GM21515 (cell line): ENCODE results near the gene SLC37A2.

Source experiments
- ATAC-seq: cut with Tn5 transposase; IDR thresholded peaks from one replicate; pipeline ENCODE4 v1.9.1; 2021; ENCODE audit not compliant: unreplicated experiment

The SLC37A2 gene

DNA sequence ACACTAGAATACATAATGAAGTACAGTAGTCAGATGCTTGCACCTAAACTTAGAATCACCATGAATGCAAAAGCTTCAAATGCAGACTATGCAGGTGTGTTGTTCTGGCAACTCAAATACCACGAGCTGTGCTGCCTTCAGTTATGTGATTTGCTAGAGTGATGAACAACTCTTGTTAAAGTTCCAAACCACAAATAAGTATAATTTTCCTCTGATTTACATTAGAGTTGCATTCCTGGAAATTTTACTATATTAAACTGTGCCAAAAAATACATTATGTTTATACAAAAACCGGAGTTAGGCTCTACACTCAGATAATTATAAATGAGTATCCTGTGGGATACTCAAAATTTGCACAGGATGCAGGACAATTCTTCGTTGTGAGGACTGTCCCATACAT, 45.4 kb downstream of the SLC37A2 start:
- no peak for ATAC-seq

DNA sequence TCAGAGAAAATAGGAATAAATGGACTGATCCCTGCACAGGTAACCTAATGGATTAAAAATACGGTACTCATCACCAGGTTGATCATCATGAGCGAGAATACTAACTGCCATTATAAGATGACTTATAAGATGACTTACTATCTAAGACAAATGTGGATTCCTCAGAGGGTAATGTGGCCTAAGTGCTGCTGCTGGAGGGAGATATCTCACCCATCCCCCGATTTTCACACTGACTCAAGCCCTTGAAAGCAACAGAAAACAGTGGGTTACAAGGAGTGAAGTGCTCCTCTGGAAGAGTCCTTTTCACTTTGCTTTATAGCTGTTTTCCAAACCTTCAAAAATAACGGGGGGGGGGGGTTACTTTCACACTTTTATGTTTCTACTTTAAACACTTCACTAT, 47.4 kb downstream of the SLC37A2 start:
- ATAC-seq, result no peak

DNA sequence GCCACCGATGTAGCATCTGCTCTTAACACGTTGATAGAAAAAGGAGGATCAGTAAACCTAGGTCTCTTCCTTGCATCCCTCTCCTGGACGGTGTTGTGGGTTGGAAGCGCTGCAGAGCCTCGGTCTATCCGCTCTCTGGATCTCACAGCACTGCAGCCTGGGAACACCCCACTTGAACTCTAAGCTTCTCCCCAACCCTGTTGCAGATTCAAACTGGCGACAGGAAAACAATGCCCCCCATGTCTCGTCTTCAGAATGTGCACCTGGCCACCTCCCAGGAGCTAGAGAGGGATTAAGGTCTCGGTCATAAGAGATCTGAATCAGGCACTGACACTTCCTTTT, 47.9 kb downstream of the SLC37A2 start:
- no peak for ATAC-seq

DNA sequence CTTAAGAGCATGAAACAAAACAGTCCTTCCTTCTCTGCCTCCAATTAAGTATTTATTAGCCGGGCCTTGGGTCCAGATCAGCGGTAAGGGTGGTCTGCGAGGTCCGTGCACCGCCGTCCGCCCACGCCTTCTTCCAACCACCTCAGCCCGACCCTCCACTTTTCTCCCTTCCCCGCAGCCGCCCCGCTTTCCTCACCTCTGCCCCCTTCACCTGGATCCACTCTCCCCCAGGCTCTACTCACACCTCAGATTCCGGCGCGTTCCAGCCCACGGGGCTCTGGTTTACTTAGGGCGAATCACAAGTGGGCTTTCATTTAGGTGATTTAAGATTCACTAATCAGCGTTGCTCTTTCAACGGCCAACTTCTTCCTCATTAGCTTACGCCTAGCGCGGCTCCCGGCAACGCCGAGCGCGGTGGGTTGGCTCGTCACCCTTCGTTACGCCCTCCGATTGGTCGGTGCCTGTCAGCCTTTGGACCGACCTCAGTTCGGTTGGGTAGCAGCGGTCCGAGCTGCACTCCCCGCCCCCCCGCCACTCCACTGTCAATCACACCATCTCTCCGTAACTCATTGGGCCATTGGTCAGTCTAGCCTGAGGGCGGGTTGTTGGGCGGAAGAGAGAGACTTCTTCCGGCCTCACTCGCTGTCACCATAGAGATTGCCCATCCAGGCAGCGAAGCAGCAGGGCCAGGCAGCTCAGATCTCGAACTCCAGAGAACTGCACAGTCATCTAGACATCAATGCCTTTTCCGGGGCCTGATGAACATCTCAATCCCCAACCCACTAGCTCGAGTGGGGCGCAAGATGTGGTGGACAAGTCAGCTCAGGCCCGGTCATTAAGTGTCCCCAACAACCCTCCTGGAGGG, 48.5 kb downstream of the SLC37A2 start, which contains the start of gene TMEM218:
TMEM218 (minus strand) TSS at position 284 of the 865 bp plus-strand sequence. CDS start 9,385 bp downstream, outside the sequence.
- ATAC-seq, result peak; percentile 99

DNA sequence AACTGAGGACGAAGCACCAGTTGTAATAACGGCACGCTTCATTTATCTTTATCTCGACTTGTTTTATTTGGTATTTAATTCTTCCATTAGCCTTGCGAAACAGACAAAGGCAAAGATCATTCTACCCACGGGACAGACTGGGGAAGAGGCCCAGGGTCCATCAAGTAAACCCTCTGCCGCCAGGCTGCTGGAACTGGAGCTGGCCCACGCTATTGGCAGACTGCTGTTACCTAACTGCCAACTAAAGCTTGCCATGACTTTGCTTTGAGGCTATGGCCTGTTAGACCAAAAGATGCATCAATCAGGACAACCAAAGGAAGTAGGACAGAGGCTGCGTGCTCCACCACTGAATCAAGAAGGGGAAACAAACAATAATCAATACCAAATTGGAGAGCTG, 49.1 kb downstream of the SLC37A2 start:
- ATAC-seq, result no peak

DNA sequence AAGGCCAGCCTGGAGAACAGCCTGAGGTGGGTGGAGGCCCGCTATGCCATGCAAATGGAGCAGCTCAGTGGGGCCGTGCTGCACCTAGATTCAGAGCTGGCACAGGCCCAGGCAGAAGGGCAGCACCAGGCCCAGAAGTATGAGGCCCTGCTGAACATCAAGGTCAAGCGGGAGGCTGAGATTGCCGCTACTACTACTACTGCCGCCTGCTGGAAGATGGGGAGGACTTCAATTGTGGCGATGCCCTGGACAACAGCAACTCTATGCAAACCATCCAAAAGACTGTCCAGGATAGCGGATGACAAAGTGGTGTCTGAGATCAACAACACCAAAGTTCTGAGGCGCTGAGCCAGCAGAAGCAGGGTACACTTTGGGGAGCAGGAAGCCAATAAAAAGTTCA, 51.4 kb downstream of the SLC37A2 start:
- ATAC-seq, result no peak

DNA sequence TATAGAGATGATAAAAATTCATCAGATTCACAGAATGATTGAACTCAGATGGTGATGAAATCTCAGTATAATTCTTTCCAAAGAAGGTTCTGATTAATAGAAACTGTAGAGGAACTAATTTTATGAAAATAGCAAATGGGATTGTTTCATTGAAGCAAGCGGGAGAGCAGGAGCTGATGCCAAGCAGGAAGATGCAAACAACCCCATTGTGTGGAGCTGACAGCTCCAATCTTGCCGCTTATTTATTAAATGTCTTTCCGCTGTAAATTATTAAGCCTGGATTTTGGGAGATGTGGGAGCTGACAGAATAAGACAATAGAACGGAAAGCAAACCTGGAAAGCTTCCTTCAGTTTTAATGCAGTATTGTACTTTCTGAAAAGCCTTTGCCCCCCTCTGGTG, 54.3 kb downstream of the SLC37A2 start:
- no peak for ATAC-seq

DNA sequence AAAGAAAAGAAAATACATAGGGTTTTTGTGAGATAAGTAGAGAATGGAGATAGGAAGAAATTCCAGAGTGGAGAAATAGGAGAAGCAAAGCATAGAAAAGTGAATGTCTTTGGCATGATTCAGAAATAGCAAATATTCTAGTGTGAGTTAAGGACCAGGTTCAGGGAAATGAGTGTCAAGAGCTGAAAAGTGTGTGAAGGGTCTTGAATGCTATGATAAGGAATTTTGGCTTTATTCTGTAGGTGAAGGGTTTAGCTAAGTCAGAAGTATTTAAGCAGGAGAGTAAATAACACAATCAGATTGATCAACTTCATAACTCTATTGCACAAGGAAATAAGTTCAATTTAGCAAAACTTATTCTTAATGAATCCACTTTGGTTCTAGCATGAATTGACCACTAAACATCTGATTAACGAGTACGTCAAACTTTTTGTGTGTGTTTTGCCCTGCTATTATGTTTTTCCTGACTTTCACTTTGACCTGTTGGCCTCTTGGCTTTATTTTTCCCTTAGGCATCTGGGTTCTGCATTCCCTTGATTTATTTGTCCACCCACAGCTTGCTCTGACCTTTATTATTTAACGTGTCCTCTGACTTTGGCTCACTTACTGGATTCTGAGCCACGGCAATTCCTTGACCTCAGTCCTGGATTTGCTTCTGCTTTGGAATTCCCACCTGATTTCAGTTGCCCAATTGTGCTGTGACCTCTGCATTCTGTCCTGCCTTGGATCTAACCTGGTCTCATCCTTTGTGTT, 60.3 kb downstream of the SLC37A2 start:
- no peak for ATAC-seq

DNA sequence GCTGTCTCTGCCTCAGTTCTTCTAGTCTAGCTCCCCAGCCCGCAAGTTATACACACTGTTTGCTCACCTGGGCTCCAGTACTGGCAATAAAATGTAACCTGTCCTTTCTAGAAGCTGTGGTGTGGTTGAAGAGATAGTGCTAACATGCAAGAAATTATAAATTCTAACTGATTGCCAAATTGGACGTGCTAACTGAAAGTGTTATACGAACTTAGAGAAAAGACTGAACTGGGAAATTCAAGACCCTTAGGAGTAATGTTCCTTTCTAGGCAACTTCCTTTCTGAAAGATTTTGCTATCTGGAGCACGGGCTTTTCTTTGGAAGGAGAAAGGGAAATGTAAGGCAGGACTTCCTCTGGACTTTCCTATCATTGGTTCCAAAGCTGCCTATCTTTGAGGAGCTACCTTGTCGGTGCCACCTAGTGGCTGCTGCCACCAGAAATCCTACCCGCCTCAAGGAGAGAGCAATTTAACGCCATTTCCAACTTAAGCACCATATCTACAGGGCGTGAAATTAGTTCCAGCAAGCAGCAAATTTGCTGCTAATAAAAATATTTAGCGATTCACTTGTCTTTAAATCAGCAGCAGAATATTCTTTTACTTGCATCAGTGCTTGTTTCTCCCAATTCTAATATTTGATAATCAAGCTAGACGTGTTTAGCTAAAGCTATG, 61.0 kb downstream of the SLC37A2 start:
- ATAC-seq, result no peak

DNA sequence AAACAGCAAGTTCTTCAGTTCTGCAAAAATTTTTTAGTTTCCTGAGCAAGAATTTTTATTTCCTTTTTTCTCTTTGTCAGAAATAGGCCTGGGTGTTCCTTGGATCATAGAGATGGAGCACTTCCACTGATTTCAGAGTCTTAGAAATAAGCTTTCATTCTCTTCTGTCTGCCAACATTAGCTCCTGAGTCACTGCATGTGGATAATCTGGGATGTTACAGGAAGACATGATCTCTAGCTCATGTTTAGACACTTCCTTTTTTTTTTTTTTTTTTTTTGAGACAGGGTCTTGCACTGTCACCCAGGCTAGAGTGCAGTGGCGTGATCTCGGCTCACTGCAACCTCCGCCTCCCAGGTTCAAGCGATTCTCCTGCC, 61.5 kb downstream of the SLC37A2 start:
- ATAC-seq, result no peak

DNA sequence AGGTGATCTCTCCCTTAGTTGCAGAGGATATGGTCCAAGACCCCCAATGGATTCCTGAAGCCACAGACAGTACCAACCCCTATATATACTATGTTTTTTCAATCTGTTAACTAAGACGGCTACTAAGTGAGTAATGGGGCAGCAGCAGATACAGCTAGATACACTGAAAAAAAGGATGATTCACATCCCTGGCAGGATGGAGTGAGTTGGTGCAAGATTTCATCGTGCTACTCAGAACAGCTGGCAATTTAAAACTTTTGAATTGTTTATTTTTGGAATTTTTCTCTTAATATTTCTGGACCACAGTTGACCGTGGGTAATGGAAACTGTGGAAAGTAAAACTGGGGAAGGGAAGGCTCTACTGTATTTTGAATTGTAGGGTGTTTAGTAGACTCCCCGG, 65.3 kb downstream of the SLC37A2 start:
- ATAC-seq, result no peak

DNA sequence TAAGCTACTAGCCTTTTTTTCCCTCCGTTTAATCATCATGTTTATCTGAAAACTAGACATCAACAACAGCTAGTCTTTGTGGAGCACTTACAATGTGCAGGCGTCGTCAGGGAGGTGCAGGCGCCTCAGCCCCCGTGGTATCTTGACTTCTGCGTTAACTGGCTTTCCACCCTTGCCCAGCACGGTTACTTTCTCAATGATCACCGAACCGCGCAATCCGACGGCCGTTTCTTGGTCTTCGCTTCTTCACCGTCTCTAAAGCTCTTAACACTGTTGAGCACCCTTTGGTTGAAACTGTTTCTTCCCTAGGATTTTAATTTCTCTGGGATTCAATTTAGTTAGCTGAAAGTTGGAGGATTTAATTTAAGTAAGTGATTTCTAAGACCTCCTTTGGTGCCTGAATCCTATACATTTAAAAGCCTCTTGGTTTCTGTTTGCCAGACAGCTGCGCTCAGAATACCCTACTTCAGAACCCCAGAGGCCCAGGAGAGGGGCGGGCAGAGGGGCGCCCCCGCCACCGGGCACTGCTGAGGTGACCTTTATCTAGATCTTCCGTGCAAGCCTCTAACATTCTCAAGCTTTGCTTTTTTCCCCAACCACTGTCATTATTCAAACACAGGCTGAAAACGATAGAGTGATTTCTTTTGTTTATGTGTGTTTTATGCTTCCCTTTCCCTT, 66.3 kb downstream of the SLC37A2 start:
- no peak for ATAC-seq

DNA sequence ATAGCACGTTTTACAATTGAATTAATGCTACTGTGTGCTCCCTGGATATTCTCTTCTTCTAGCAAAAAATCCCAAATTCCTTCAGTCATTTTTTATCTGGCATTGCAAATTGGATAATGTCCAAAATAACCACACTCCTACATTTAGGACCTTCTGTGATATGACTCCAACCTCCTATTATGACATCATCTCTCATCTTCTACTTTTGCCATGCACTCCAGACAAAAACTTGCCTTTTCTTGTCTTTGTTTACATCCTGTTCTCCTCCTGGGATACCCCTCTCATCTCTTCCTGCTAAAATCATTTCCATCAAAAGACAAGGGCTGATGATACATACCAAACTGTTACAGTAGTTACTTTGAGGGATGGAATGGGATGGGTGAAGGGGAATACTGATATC, 69.0 kb downstream of the SLC37A2 start:
- no peak for ATAC-seq

DNA sequence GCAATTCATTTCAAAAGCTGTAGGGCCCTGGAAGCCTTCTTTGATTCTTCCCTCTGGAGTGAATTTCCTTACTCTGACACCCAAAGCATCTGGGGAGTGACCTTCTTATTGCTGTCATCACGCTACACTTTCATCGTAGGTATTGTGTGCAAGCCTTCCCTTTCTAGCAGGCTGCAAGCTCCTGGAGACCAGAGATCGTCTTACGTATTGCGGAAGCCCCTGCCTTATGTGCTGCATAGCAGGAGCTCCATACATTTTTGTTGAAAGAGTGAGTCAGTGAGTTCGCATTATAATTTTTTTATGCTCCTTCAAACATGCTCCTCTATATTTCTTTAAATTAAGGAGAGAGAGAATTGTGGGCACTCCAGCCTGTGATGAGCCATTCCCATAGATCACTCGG, 69.5 kb downstream of the SLC37A2 start:
- no peak for ATAC-seq

DNA sequence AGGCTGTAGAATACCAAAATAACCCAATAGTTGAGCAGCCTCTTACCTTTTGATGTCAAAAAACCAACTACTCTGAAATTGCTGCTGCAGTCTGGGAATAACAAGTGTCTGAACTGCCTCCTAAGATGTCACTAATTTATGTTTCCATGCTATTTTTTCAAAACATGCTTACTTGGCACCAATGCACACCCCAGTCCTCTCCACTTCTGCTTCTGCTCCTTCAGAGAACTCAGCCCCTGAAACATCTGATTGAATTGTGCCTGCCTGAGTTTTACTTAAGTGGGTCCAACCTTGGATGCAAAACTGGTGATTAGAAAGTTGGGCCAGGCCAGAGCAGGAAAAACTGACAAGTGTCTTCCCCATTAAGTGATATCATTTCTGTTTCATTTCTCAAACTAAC, 72.9 kb downstream of the SLC37A2 start:
- ATAC-seq, result no peak

DNA sequence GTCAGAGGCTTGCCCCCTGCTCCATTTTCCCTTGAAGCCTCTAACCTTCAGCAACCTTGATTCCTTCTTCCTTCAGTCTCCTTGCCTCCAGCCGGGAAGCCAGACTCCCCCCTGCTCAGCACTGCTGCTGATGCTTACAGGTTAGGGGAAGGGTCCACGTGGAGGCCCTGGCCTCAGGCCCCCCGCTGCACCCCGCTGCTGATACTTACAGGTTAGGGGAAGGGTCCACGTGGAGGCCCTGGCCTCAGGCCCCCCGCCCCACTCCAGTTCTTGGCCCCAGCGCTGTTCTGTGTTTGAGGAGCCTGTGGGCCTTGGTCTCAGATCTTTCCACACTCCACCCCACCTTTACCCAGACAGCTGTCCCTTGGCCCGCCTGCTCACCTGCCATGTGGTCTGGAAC, 75.9 kb downstream of the SLC37A2 start:
- ATAC-seq, result no peak

DNA sequence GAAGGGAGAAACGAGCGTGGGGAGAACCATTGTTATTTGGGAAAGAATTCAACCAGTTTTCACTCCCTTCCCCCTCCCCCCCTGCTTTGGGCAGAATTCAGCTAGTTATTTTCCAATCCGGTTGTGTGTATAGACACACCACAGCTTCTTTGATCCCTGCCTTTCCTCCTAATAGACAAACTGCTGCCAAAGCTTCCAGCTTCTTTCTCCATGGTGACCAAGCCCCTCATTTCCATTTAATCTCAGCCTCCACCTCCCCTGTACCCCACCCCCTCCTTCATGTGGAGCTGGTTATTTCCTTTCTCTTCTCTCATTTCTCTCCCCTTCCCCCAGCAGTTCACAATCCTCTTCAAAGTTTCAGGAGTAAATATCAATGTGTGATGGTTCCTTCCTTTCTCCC, 76.7 kb downstream of the SLC37A2 start:
- ATAC-seq, result no peak
